ENCODE measurements around the gene ACTN1.

DNA sequence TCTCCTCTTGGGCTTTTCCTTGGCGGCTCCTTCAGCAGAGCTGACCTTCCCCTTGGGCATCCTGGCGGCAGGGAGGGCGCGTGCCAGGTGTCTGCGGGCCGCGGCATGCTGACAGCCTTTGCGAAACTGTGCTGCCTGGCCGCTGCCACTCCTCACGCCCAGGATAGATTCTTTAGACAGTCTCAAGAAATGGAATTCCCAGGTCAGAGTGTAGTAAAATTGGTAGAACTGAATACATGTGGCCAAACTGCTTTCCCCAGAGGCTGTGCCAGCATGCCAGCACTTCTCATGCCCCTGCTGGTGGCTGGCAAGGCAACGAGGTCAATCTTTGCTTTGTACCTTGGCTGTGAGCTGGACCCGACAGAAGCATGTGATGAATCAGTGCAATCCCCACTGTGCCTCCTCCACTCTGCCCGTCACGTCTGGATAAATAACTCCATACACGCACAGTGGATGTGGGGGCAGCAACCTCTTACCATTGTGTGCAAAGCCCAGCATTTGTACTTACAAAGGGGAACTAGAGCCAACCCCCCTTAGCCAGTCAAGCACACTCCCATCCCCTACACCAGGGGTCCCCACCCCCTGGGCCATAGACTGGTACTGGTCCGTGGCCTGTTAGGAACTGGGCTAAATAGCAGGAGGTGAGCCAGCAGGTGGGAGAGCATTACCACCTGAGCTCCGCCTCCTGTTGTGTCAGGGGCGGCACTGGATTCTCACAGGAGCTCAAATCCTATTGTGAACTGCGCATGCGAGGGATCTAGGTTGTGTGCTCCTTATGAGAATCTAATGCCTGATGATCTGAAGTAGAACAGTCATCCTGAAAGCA lies 90.9 kb downstream of the ACTN1 start:
- TF ChIP-seq, protein P1, sequence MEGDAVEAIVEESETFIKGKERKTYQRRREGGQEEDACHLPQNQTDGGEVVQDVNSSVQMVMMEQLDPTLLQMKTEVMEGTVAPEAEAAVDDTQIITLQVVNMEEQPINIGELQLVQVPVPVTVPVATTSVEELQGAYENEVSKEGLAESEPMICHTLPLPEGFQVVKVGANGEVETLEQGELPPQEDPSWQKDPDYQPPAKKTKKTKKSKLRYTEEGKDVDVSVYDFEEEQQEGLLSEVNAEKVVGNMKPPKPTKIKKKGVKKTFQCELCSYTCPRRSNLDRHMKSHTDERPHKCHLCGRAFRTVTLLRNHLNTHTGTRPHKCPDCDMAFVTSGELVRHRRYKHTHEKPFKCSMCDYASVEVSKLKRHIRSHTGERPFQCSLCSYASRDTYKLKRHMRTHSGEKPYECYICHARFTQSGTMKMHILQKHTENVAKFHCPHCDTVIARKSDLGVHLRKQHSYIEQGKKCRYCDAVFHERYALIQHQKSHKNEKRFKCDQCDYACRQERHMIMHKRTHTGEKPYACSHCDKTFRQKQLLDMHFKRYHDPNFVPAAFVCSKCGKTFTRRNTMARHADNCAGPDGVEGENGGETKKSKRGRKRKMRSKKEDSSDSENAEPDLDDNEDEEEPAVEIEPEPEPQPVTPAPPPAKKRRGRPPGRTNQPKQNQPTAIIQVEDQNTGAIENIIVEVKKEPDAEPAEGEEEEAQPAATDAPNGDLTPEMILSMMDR (IDR thresholded peaks at IDR 0.05) = no peak
- TF ChIP-seq EZH2phosphoT487 (IDR thresholded peaks at IDR 0.05; ENCODE audit: borderline replicate concordance, low read depth) (no peak), POLR2AphosphoS5 (IDR thresholded peaks at IDR 0.05; ENCODE audit: low read depth, low read length) (no peak), RFX5 (IDR thresholded peaks at IDR 0.05; ENCODE audit: low read length) (no peak), SMC3 (IDR thresholded peaks at IDR 0.05; ENCODE audit: low read depth, low read length) (no peak)
- TF ChIP-seq, protein P2, sequence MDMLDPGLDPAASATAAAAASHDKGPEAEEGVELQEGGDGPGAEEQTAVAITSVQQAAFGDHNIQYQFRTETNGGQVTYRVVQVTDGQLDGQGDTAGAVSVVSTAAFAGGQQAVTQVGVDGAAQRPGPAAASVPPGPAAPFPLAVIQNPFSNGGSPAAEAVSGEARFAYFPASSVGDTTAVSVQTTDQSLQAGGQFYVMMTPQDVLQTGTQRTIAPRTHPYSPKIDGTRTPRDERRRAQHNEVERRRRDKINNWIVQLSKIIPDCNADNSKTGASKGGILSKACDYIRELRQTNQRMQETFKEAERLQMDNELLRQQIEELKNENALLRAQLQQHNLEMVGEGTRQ (IDR thresholded peaks at IDR 0.05; ENCODE audit: borderline replicate concordance, low read depth, low read length) = no peak
- TF ChIP-seq, protein P3, sequence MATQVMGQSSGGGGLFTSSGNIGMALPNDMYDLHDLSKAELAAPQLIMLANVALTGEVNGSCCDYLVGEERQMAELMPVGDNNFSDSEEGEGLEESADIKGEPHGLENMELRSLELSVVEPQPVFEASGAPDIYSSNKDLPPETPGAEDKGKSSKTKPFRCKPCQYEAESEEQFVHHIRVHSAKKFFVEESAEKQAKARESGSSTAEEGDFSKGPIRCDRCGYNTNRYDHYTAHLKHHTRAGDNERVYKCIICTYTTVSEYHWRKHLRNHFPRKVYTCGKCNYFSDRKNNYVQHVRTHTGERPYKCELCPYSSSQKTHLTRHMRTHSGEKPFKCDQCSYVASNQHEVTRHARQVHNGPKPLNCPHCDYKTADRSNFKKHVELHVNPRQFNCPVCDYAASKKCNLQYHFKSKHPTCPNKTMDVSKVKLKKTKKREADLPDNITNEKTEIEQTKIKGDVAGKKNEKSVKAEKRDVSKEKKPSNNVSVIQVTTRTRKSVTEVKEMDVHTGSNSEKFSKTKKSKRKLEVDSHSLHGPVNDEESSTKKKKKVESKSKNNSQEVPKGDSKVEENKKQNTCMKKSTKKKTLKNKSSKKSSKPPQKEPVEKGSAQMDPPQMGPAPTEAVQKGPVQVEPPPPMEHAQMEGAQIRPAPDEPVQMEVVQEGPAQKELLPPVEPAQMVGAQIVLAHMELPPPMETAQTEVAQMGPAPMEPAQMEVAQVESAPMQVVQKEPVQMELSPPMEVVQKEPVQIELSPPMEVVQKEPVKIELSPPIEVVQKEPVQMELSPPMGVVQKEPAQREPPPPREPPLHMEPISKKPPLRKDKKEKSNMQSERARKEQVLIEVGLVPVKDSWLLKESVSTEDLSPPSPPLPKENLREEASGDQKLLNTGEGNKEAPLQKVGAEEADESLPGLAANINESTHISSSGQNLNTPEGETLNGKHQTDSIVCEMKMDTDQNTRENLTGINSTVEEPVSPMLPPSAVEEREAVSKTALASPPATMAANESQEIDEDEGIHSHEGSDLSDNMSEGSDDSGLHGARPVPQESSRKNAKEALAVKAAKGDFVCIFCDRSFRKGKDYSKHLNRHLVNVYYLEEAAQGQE (IDR thresholded peaks at IDR 0.05; ENCODE audit: low read depth, low read length) = no peak
